IMR-90 (cell line): Measurements from ENCODE around the gene GPR157.
A peak's percentile ranks its signal among the peaks of the same experiment; 100 is the strongest.

ENCODE experiments used
- BHLHE40 ChIP-seq: fragments of 150-350 bp; IDR thresholded peaks from 2 replicates; pipeline ENCODE4 v1.6.1; 2016; ENCODE audit warnings: mild to moderate bottlenecking, low read depth, low read length
- CEBPB ChIP-seq: IDR thresholded peaks from 2 replicates; pipeline ENCODE4 v1.6.1; 2012; ENCODE audit warnings: low read depth, low read length, improper control_type of control experiment
- CHD1 ChIP-seq: IDR thresholded peaks from 2 replicates; pipeline ENCODE4 v1.6.1; 2012; ENCODE audit warnings: low read depth, low read length, improper control_type of control experiment
- FOS ChIP-seq: fragments of 150-350 bp; IDR thresholded peaks from 2 replicates; pipeline ENCODE4 v1.6.1; 2016; ENCODE audit warnings: low read depth, low read length
- MAFK ChIP-seq: IDR thresholded peaks from 2 replicates; pipeline ENCODE4 v1.6.1; 2012; ENCODE audit warnings: low read depth, low read length, improper control_type of control experiment
- MAZ ChIP-seq: IDR thresholded peaks from 2 replicates; pipeline ENCODE4 v1.6.1; 2012; ENCODE audit warnings: low read depth, mild to moderate bottlenecking, low read length, improper control_type of control experiment, moderate library complexity, borderline replicate concordance
- MXI1 ChIP-seq: IDR thresholded peaks from 2 replicates; pipeline ENCODE4 v1.6.1; 2012; ENCODE audit warnings: low read depth, mild to moderate bottlenecking, low read length, moderate library complexity, borderline replicate concordance
- POLR2A ChIP-seq: IDR thresholded peaks from 2 replicates; pipeline ENCODE4 v1.6.1; 2012; ENCODE audit warnings: mild to moderate bottlenecking, low read depth, low read length
- RAD21 ChIP-seq: IDR thresholded peaks from 2 replicates; pipeline ENCODE4 v1.6.1; 2012; ENCODE audit warnings: low read length, improper control_type of control experiment
- RCOR1 ChIP-seq: IDR thresholded peaks from 2 replicates; pipeline ENCODE4 v1.6.1; 2012; ENCODE audit warnings: mild to moderate bottlenecking, low read length, improper control_type of control experiment; ENCODE audit not compliant: insufficient replicate concordance
- RFX5 ChIP-seq: IDR thresholded peaks from 2 replicates; pipeline ENCODE4 v1.8.0; 2012; ENCODE audit warnings: low read depth, mild to moderate bottlenecking, low read length, moderate library complexity
- TF ChIP-seq, protein P1 (sequence below): conservative IDR thresholded peaks from 2 replicates; pipeline ENCODE4 v1.5.1; 2012; ENCODE audit warnings: mild to moderate bottlenecking, low read depth, low read length, improper control_type of control experiment
- TF ChIP-seq, protein P2 (sequence below): fragments of 150-350 bp; IDR thresholded peaks from 2 replicates; pipeline ENCODE4 v1.6.1; 2016; ENCODE audit warnings: low read depth, mild to moderate bottlenecking, low read length, moderate library complexity, borderline replicate concordance
- TF ChIP-seq, protein P3 (sequence below): fragments of 150-350 bp; IDR thresholded peaks from 2 replicates; pipeline ENCODE4 v1.6.1; 2017; ENCODE audit warnings: mild to moderate bottlenecking, antibody characterized with exemption, low read length, low read depth

GRCh38 chr1:9143250-9143649, 14.3 kb upstream of the GPR157 start:
- TF ChIP-seq, protein P1, sequence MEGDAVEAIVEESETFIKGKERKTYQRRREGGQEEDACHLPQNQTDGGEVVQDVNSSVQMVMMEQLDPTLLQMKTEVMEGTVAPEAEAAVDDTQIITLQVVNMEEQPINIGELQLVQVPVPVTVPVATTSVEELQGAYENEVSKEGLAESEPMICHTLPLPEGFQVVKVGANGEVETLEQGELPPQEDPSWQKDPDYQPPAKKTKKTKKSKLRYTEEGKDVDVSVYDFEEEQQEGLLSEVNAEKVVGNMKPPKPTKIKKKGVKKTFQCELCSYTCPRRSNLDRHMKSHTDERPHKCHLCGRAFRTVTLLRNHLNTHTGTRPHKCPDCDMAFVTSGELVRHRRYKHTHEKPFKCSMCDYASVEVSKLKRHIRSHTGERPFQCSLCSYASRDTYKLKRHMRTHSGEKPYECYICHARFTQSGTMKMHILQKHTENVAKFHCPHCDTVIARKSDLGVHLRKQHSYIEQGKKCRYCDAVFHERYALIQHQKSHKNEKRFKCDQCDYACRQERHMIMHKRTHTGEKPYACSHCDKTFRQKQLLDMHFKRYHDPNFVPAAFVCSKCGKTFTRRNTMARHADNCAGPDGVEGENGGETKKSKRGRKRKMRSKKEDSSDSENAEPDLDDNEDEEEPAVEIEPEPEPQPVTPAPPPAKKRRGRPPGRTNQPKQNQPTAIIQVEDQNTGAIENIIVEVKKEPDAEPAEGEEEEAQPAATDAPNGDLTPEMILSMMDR, result no peak
- no peak for TF ChIP-seq POLR2A
- TF ChIP-seq MAFK, result no peak
- TF ChIP-seq FOS, result no peak
- TF ChIP-seq RAD21, result no peak
- no peak for TF ChIP-seq RFX5
- peak; percentile 56 for TF ChIP-seq CEBPB
- TF ChIP-seq MAZ, result no peak
- no peak for TF ChIP-seq CHD1
- TF ChIP-seq, protein P2, sequence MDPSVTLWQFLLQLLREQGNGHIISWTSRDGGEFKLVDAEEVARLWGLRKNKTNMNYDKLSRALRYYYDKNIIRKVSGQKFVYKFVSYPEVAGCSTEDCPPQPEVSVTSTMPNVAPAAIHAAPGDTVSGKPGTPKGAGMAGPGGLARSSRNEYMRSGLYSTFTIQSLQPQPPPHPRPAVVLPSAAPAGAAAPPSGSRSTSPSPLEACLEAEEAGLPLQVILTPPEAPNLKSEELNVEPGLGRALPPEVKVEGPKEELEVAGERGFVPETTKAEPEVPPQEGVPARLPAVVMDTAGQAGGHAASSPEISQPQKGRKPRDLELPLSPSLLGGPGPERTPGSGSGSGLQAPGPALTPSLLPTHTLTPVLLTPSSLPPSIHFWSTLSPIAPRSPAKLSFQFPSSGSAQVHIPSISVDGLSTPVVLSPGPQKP, result no peak
- TF ChIP-seq, protein P3, sequence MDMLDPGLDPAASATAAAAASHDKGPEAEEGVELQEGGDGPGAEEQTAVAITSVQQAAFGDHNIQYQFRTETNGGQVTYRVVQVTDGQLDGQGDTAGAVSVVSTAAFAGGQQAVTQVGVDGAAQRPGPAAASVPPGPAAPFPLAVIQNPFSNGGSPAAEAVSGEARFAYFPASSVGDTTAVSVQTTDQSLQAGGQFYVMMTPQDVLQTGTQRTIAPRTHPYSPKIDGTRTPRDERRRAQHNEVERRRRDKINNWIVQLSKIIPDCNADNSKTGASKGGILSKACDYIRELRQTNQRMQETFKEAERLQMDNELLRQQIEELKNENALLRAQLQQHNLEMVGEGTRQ, result no peak
- TF ChIP-seq BHLHE40, result no peak
- no peak for TF ChIP-seq MXI1
- no peak for TF ChIP-seq RCOR1
